Measurements from ENCODE around the gene TOM1. TPM values are rescaled to one million over a fixed set of nuclear protein-coding genes. Genes with fewer than 3 reads are reported as not detected.

Gene TOM1
- total RNA-seq, 2 experiments from 2014 or later, result 25.8 to 26.3 TPM

GRCh38 chr22:35375031-35375430, 75.3 kb downstream of the TOM1 start:
- H3K36me3 Mint-ChIP-seq (ENCODE audit: low read depth), result peaks cover 1% of the 10 kb centered on the region
- DNase-seq, result no peak
- H3K27ac Mint-ChIP-seq, result no peak overlapping the region
- H3K4me3 Mint-ChIP-seq, result no peak overlapping the region
- peaks cover 3% of the 10 kb centered on the region for H3K27me3 Mint-ChIP-seq (ENCODE audit: low read depth)
- intact Hi-C loops (cut with micrococcal nuclease), result no loop called here
- CTCF ChIA-PET, result interaction anchor here (2.0 kb wide), 1 partner anchor 24 kb away, joined by 10 read pairs; no protein-coding TSS in a partner anchor
- H3K4me1 Mint-ChIP-seq (ENCODE audit: low read depth), result peaks cover 17% of the 10 kb centered on the region
- H3K9me3 Mint-ChIP-seq, result no peaks in the 10 kb centered on the region

- Mint-ChIP-seq H3K4me3 (no peak overlapping the region), H3K9me3 (no peaks in the 10 kb centered on the region), H3K36me3 (ENCODE audit: low read depth) (peaks cover 1% of the 10 kb centered on the region), H3K4me1 (ENCODE audit: low read depth) (peaks cover 17% of the 10 kb centered on the region), H3K27me3 (ENCODE audit: low read depth) (peaks cover 5% of the 10 kb centered on the region), H3K27ac (no peak overlapping the region)
- intact Hi-C loops (cut with micrococcal nuclease), result no loop called here
- CTCF ChIA-PET, result interaction anchor here (2.0 kb wide), 1 partner anchor 24 kb away, joined by 10 read pairs; no protein-coding TSS in a partner anchor
- DNase-seq, result no peak
Observed at GRCh38 chr22:35375526-35375925, 75.8 kb downstream of the TOM1 start.

- intact Hi-C loops (cut with micrococcal nuclease), result no loop called here
- H3K9me3 Mint-ChIP-seq, result no peaks in the 10 kb centered on the region
- CTCF ChIA-PET, result interaction anchor here (0.5 to 0.9 kb wide), 3 partner anchors 26 to 213 kb away, joined by 3 read pairs; no protein-coding TSS in a partner anchor
Observed at GRCh38 chr22:35376728-35377472, 77.2 kb downstream of the TOM1 start.

GRCh38 chr22:35377735-35378134, 78.0 kb downstream of the TOM1 start:
- CTCF ChIA-PET, result interaction anchor here (0.5 to 0.6 kb wide), 2 partner anchors 119 to 213 kb away, joined by 3 read pairs; no protein-coding TSS in a partner anchor
- Mint-ChIP-seq H3K27ac (no peak overlapping the region), H3K9me3 (no peaks in the 10 kb centered on the region), H3K36me3 (ENCODE audit: low read depth) (no peaks in the 10 kb centered on the region), H3K27me3 (ENCODE audit: low read depth) (peaks cover 15% of the 10 kb centered on the region), H3K4me1 (ENCODE audit: low read depth) (peaks cover 18% of the 10 kb centered on the region), H3K4me3 (no peak overlapping the region)
- intact Hi-C loops (cut with micrococcal nuclease), result no loop called here
- no peak for DNase-seq

More at GRCh38 chr22:35376728-35377472, 77.2 kb downstream of the TOM1 start:
- Mint-ChIP-seq H3K36me3 (ENCODE audit: low read depth) (peaks cover under 1% of the 10 kb centered on the region), H3K27ac (peak overlapping the region; percentile 67), H3K4me1 (ENCODE audit: low read depth) (peaks cover 21% of the 10 kb centered on the region), H3K27me3 (ENCODE audit: low read depth) (peaks cover 13% of the 10 kb centered on the region), H3K4me3 (no peak overlapping the region)
- DNase-seq, result peak; percentile 59

- intact Hi-C loops (cut with micrococcal nuclease), result no loop called here
- Mint-ChIP-seq H3K4me1 (ENCODE audit: low read depth) (peaks cover 18% of the 10 kb centered on the region), H3K27me3 (ENCODE audit: low read depth) (peaks cover 21% of the 10 kb centered on the region), H3K4me3 (no peak overlapping the region), H3K27ac (no peak overlapping the region), H3K36me3 (ENCODE audit: low read depth) (no peaks in the 10 kb centered on the region), H3K9me3 (no peaks in the 10 kb centered on the region)
- DNase-seq, result no peak
- CTCF ChIA-PET, result no interaction called here
Observed at GRCh38 chr22:35378621-35379020, 78.9 kb downstream of the TOM1 start.

GRCh38 chr22:35379146-35379993, 79.7 kb downstream of the TOM1 start:
- peaks cover 28% of the 10 kb centered on the region for H3K27me3 Mint-ChIP-seq (ENCODE audit: low read depth)
- H3K4me3 Mint-ChIP-seq, result no peak overlapping the region
- no peaks in the 10 kb centered on the region for H3K36me3 Mint-ChIP-seq (ENCODE audit: low read depth)
- CTCF ChIA-PET, result no interaction called here
- peaks cover 18% of the 10 kb centered on the region for H3K4me1 Mint-ChIP-seq (ENCODE audit: low read depth)
- no peak overlapping the region for H3K27ac Mint-ChIP-seq
- no peaks in the 10 kb centered on the region for H3K9me3 Mint-ChIP-seq
- intact Hi-C loops (cut with micrococcal nuclease), result no loop called here
- DNase-seq, result no peak

GRCh38 chr22:35380013-35380412, 80.3 kb downstream of the TOM1 start:
- peaks cover 35% of the 10 kb centered on the region for H3K27me3 Mint-ChIP-seq (ENCODE audit: low read depth)
- intact Hi-C loops (cut with micrococcal nuclease), result no loop called here
- no peak for DNase-seq
- H3K9me3 Mint-ChIP-seq, result no peaks in the 10 kb centered on the region
- no peak overlapping the region for H3K4me3 Mint-ChIP-seq
- no peak overlapping the region for H3K27ac Mint-ChIP-seq
- peaks cover 18% of the 10 kb centered on the region for H3K4me1 Mint-ChIP-seq (ENCODE audit: low read depth)
- CTCF ChIA-PET, result no interaction called here
- H3K36me3 Mint-ChIP-seq (ENCODE audit: low read depth), result no peaks in the 10 kb centered on the region

- peaks cover 38% of the 10 kb centered on the region for H3K27me3 Mint-ChIP-seq (ENCODE audit: low read depth)
- peaks cover 18% of the 10 kb centered on the region for H3K4me1 Mint-ChIP-seq (ENCODE audit: low read depth)
- no peaks in the 10 kb centered on the region for H3K36me3 Mint-ChIP-seq (ENCODE audit: low read depth)
- no peaks in the 10 kb centered on the region for H3K9me3 Mint-ChIP-seq
- H3K27ac Mint-ChIP-seq, result no peak within 1 kb of the TSS
- no peak within 1 kb of the TSS for H3K4me3 Mint-ChIP-seq
- CTCF ChIA-PET, result interaction anchor here (0.9 kb wide), 1 partner anchor 18 kb away, joined by 3 read pairs; no protein-coding TSS in a partner anchor
- intact Hi-C loops (cut with micrococcal nuclease), result no loop called here
- DNase-seq, result peak; percentile 64
Observed at GRCh38 chr22:35380537-35381423, 81.1 kb downstream of the TOM1 start, which contains the start of gene HMOX1. TSS of gene HMOX1 (plus strand) at chr22:35381096. CDS start at chr22:35381174, 78 bp downstream.

GRCh38 chr22:35381424-35382009, 81.8 kb downstream of the TOM1 start:
- no peak overlapping the region for H3K4me3 Mint-ChIP-seq
- CTCF ChIA-PET, result interaction anchor here (0.9 kb wide), 1 partner anchor 19 kb away, joined by 3 read pairs; no protein-coding TSS in a partner anchor
- no peaks in the 10 kb centered on the region for H3K9me3 Mint-ChIP-seq
- H3K4me1 Mint-ChIP-seq (ENCODE audit: low read depth), result peaks cover 18% of the 10 kb centered on the region
- intact Hi-C loops (cut with micrococcal nuclease), result no loop called here
- H3K27me3 Mint-ChIP-seq (ENCODE audit: low read depth), result peaks cover 38% of the 10 kb centered on the region
- H3K27ac Mint-ChIP-seq, result no peak overlapping the region
- no peak for DNase-seq
- no peaks in the 10 kb centered on the region for H3K36me3 Mint-ChIP-seq (ENCODE audit: low read depth)

GRCh38 chr22:35383679-35384071, 84.0 kb downstream of the TOM1 start:
- Mint-ChIP-seq H3K36me3 (ENCODE audit: low read depth) (no peaks in the 10 kb centered on the region), H3K4me1 (ENCODE audit: low read depth) (peaks cover 7% of the 10 kb centered on the region), H3K4me3 (no peak overlapping the region), H3K27me3 (ENCODE audit: low read depth) (peaks cover 38% of the 10 kb centered on the region), H3K27ac (no peak overlapping the region), H3K9me3 (no peaks in the 10 kb centered on the region)
- CTCF ChIA-PET, result no interaction called here
- intact Hi-C loops (cut with micrococcal nuclease), result no loop called here
- DNase-seq, result no peak

GRCh38 chr22:35384527-35384926, 84.8 kb downstream of the TOM1 start:
- Mint-ChIP-seq H3K9me3 (no peaks in the 10 kb centered on the region), H3K27ac (no peak overlapping the region), H3K4me1 (ENCODE audit: low read depth) (peaks cover 7% of the 10 kb centered on the region), H3K36me3 (ENCODE audit: low read depth) (no peaks in the 10 kb centered on the region), H3K4me3 (no peak overlapping the region), H3K27me3 (ENCODE audit: low read depth) (peaks cover 41% of the 10 kb centered on the region)
- intact Hi-C loops (cut with micrococcal nuclease), result no loop called here
- no peak for DNase-seq
- CTCF ChIA-PET, result no interaction called here
